NCI-H82 treated with DMSO at 0.1 percent for 48 hours (cell line): ENCODE data around the gene SUSD5.
"Not testable (repeated sequence)": the region's sequence is repeated elsewhere in the genome, so short reads cannot be mapped to it uniquely, and the experiment has no call there.

Experiments used
- DNase-seq: peaks from one replicate; lab custom pipeline; 2025; ENCODE audit not compliant: unreplicated experiment; lab: John Stamatoyannopoulos, UW

Gene SUSD5

DNA sequence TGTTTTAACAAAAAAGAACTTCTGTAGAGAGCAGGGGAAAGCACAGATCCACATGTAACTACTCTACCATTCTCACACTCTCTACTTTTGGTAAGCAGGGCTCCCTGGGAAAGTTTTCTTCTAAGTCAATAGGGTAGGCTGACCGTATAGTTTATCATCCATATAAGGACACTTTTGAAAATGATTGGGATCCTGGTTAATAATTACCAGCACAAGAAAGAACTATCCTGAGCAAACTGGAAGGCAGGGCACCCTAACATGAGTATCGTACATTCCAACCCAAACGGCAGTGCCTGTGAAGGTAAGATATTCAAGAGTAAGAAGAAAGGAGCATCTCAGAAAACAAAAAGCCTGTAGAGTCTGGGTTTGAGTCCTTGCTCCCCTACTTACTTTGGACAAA lies 22.1 kb downstream of the SUSD5 start:
- DNase-seq = no peak

DNA sequence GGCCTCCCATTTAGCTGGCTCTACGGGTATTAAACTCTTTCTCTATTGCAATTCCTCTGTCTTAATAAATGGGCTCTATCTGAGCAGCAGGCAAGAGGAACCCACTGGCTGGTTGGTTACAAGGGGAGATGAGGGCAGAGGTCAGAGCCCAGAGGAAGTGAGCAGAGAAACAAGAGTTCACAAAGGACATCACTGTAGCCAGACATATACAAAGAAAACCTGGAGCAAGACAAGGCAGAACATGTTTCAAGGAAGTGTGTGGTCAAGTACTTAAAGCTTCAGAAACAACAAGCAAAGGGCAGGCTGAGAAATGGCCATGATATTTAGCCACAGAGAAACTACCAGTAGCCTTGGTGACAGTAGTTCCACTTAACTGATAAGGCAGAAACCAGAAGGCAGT lies 24.3 kb downstream of the SUSD5 start:
- DNase-seq = no peak

DNA sequence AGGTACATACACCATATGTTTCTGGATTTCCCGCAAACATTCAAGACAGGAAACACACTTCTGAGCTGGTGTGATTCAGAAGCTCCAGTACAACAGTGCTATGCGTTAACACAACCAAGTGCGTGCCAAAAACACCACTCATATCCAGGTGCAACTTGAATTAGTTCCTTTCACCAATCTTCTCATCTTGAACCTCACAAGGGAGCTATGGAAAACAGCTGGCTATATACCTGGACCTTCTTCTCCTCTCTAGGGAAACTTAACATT lies 31.3 kb downstream of the SUSD5 start:
- DNase-seq = no peak

DNA sequence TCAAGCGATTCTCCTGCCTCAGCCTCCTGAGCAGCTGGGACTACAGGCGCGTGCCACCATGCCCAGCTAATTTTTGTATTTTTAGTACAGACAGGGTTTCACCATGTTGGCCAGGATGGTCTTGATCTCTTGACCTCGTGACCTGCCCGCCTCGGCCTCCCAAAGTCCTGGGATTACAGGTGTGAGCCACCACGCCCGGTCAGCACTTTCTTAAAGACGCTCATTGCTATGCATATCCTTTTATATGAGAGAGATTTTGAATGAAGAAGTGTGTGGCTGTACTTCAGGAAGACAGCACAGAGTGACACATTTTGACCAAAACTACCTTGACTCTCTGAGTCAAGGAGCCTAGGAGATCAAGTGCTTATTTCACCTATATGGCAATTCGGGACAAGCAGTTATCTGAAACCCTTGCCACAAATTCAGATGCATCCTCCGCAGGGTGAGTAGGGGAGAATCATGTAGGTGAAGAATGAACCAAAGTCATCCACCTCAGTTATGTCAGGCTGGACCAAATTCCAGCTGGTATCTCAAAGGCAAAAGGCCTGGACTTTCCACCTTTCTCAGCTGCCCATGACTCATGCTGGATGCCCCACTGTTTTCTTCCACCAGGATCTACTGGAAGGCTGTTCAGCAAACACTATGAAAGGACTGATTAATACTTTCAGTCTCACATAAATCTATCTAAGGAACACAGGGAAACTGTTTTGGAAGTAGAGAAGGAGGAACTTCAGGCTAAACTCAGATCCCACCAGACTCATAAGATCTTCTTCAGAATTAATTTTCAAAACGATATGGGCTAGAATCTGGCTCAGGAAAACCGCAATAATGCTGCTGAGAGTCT lies 31.9 kb downstream of the SUSD5 start:
- DNase-seq = no peak

DNA sequence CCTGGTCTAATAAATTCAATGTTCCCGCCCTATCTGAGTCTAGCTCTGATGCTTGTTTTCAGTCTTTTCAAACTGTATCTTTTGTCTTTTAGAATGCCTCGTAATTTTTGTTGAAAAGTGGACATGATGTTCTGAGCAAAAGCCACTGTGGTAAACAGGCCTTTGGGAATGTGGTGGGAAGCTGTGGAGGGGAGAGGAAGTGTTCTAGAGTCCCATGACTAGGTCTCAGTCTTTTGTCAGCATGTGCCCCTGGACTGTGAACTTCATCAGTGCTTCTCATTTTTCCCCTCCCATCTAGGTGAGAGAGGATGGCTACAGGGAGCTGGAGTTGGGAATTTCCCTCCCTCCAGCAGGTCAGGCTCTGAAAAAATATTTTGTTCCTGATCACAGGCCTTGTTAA lies 33.7 kb downstream of the SUSD5 start:
- no peak for DNase-seq

DNA sequence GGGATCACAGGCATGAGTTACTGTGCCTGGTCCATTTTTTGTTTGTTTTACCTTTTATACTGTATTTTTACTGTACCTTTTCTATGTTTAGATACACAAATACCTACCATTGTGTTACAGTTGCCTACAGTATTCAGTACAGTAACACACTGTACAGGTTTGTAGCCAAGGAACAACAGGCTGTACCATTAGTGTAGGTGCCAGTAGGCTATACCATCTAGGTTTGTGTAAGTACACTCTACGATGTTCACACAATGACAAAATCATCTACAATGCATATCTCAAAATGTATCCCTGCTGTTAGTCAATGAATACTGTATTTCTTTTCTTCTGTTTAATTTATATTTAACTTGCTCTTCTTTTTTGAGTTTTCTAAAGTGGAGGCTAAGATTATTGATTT lies 37.0 kb downstream of the SUSD5 start:
- not testable (repeated sequence) for DNase-seq

DNA sequence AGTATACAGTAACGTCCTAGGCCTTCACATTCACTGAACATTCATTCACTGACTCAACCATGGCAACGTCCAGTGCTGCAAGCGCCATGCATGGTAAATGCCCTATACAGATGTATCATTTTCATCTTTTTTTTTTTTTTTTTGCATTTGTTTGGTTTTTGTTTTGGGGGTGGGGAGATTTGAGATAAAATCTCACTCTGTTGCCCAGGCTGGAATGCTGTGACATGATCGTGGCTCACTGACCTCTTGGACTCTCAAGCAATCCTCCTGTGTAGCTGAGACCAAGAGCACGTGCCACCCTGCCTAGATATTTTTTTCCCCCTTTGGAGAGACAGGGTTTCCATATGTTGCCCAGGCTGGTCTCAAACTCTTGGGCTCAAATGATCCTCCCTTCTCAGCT lies 37.4 kb downstream of the SUSD5 start:
- no peak for DNase-seq

DNA sequence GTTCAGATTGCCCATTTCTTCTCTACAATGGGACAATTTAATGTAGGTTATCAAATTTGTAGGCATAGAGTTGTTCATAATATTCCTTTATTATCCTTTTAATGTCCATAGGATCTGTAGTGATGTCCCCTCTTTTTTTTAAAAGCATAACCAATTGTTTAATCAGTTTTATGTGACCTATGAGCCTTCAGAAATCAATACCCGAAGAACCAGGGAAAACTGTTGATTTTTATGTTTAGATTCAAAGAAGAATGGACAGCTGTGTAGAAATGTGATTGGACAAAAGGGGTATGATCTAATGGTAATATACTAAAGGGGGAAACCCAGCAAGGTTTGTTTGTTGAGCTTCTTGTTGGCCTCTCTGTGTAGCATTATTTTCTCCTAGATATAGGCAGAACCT lies 39.5 kb downstream of the SUSD5 start:
- no peak for DNase-seq

DNA sequence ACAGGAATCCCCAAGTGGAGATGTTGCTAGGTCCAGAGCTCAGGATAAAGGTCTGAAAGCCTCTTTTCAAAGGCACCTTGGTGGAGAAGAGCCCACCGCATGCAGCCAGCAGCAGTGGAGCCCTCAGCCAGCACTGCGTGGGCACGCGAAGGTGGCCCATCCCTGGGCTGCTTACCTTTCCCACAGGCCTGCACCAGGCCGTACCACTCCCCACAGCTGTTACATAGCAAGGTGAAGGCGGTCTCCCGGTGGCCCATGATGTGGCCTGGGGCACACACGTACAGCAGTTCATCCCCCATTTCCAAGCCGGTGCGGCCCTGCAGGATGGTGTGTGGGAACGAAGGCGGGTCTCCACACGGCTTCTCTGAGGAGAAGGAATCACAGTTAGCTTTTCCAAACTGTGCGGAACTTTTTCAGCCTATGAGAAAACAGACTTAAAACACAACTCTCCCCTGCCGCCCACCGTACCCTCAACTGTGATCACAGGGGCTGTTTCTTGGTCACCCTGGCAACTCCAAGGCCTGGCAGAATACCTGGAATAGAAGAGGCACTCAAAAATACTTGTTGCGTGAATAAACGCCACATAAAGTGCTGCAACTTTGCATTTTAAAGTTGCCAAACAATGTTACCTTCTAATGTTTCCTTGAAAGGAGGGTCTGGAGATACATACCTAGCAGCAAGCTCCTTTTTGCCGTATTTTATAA lies 43.7 kb downstream of the SUSD5 start:
- DNase-seq = no peak

DNA sequence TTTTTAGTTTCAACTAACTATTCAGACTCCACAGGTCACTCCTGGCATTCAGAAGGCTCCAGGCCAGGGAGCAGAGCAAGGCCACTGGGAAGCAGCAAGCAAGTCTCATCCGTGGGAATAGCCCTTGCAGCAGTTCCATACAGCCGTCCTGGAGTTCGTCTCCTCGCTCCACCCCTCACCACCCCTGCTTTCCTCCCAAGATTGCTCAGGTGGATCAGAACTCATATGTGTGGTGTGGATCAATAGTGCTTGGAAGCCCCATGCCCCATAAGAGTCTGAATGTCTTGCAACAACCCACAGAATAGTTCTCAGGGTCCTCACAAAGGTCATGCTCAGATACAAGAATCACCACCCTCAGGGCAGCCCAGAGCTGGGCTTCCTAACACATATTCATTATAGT lies 44.5 kb downstream of the SUSD5 start:
- DNase-seq = no peak

DNA sequence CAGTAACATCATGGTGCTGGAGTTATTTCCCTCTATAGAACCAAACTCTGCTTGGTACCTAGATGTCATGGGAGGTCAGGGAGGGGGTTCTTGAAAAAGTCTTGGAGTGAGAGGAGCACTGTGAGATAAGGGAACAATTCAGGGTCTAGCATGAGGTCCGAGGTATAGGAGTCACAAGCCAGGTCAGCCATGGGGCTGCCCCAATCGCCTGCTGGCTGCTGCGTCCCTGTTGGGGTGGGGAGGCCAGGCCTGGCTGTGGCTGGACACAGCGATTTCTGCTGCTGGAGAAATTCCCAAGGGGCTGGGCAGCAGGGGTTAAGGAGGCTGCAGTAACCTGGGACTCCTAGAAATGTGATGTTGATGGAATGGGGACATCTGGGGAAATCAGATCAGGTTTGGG lies 44.9 kb downstream of the SUSD5 start:
- no peak for DNase-seq

DNA sequence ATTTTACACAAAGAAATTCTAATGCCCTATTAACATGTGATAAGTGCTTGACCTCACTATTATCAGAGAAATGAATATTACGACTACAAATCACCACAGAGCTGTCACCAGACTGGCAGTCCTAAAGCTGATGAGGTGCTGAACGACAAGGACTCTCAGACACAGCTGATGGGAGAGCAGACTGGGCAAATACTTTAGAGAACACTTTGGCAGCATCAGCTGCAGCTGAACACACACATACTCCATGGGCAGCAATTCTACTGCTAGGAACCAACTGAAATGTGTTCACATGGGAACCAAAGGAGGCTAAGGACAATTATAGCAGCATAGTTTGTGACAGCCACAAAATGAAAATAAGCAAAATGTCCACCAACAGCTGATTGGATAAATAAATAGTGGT lies 45.5 kb downstream of the SUSD5 start:
- no peak for DNase-seq

DNA sequence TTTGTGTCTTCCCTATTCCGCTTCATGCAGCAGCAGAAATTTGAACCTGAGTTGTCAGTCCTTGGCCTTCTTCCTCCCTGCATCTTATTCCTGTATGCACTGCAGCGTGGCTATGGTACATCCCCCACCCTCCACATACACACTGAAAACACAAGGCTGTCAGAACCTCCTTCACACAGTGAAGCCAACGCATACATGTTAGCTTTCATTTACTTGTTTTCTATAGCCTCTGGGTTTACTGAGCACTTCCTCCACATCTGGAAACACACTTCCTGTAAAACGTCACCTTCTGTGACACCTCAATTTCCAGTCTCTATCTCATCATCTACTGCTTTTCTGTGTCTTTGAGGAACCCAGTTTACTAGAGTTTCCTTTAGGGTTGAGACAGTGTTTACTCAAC lies 47.0 kb downstream of the SUSD5 start:
- no peak for DNase-seq

DNA sequence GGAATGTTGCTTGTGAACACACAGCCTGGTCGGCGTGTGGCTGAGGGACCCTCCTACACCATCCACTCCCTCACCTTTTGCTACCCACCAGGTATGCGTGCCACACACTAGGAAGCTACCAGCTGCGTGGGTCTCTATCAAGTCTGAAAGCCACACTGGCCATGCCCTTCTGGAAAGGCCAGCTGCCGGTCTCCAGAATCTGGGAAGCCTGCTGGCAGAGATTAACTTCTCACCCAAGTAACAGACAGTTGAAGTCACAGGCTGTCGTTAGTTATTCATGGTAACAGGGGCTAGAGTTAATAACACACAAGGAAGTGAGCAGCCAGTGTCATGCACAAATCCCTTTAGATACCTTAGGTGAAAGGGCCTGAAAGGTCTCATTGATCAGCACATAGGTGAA lies 48.1 kb downstream of the SUSD5 start:
- DNase-seq = no peak

DNA sequence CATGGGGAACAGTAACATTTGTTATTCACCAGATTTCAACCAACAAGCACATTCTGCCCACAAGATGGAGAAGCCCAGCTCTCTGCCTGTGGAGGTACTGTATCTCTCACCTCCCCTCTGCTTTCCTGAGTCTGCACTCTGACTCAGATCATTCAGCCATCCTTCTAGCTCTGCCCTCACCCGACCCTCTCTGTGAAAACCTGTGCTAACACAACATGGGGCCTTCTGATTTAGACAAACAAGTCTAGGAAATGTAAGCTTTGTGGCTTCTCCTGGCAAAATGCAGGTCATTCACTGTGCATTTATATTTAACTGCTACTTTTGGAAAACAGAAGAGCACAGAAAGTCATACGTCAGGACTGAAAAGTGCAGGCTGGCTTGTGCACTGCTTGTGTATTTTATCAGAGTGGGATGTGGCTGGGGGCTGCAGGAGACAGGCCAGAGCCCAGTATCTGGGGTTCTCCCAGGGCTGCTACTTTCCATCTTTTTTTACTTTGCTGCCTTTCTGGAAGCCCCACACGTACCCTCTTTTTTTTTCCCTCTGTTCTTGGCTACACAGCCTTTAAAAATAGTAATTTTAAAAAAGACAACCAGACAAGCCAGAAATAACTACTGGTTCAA lies 50.8 kb downstream of the SUSD5 start:
- DNase-seq = no peak

DNA sequence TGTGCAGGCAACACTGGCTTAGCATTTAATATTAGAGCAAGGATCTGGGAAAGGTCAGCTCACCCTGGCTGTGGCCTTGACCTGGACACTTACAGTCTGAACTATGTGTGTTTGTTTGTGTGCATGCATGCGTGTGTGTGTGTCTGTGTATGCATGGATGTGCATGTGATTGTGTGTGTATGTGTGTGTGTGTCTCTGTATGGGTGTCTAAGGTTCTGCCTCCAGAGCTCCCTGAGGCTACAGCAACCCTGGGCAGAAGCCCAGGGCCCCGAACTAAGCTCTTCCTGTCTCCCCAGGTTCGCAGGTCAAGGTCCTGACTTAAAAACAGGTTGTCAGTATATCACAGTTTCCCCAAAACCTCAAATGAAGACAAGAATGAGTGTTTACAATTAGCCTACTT lies 51.3 kb downstream of the SUSD5 start:
- DNase-seq = no peak

DNA sequence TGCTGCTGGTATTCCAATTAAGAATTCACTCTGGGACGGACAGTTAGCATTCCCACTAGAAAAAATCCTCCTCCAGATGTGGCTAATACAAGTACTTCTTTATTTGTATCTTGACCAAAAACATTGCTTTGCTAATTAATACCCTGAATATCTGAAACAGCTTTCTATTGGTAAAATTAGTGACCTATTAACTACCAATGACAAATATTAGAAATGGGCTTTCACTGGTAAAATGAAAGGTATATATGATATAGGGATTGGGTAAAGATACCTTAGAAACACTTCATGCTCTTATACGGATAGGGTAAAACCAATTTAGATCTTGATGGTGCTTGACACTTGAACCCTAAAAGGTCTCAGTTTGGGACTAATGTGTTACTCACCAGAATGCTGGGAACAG lies 52.5 kb downstream of the SUSD5 start:
- DNase-seq = no peak

DNA sequence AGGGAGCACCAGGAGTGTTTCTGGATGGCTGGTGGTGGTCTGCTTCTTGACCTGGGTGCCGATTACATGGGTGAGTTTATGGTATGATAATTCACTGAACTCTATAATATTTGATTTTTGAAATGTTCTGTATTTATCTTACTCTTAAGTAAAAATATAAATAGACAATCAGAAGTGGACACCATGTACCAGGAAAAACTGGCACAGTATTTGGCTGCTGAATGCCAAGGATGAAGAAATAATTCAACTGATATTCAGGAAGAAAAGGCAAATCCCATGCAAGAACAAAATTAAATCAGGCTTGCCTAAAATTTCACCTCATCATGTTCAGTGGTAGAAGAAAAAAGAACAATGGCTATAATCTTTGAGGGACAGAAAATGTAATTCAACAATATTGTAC lies 53.2 kb downstream of the SUSD5 start:
- DNase-seq = no peak

DNA sequence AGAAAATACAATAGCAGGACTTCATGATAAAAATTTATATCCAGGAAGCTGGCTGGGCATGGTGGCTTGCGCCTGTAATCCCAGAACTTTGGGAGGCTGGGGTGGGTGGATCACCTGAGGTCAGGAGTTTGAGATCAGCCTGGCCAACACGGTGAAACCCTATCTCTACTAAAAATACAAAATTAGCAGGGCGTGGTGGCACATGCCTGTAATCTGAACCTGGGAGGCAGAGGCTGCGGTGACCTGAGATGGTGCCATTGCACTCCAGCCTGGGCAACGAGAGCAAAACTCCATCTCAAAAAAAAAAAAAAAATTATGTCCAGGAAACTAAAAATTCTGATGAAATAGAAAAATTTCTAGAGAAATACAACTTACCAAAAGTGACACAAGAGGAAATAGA lies 56.0 kb downstream of the SUSD5 start:
- not testable (repeated sequence) for DNase-seq

DNA sequence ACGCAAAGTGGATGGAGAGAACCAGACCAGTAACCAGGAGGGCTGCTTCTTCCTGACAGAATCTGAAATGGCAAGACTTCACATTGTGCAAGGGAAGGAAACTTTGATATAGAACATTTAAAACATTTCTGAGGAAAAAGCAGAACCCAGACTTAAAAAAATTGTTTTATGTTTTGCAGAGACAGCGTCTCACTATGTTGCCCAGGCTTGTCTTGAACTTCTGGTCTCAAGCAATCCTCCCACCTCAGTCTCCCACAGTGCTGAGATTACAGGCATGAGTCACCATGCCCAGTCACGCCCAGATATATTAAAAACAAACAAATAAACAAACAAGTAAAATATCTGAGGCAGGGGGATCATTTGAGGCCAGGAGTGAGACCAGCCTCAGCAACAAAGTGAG lies 58.6 kb downstream of the SUSD5 start:
- DNase-seq = no peak

DNA sequence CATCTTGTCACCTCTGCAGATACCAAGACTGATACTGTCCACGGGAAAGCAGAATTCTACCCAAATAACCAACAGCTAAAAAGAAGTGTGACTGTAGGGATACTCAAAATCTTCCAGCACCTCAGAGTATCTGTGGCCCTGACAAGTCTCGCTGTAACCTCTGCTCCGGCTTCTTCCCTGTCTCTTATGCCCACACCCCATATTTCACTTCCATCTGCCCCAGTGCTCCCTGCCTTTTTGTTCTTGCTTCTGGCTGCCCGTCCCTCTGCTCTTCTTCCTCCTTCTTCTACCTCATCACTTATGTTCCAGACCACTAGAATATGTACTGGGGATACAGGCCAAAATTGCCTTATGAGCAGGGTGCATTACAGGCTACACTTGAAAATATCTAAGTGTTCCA lies 59.4 kb downstream of the SUSD5 start:
- DNase-seq = no peak

DNA sequence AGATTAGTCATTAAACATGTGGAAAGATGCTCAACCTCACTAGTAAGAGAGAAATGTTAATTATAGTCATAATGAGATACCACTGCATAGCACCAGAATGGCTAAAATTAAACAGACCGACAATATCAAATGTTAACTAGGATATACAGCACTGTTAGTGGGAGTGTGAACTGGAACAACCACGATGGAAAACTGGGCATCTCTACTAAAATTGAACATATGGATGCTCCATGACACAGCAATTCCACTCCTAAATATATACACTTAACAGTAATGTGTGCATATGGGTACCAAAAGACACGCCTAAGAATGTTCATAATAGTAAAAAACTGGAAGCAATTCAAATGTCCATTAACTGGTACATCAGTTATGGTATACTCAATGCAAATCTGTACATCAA lies 63.3 kb downstream of the SUSD5 start:
- no peak for DNase-seq

DNA sequence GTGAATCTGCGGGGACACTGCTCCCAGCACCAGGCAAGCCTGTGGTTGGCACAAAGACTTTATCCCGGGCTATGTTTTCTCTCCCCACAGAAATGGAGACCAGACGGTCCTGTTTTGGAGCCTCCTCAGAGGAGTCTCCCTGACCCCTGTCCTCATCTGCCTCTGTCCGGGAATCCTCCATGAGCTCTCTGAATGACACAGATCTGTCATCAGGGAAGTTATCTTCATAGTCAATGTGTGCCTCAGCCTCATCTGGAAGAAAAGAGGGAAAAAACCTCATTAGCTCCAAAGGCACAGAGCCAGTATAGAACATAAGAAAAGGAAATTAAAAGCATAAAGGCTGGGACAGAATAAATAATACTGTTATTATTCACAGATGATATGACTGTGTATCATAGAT lies 64.8 kb downstream of the SUSD5 start:
- no peak for DNase-seq
